WTC11 (cell line): Measurements from ENCODE around the gene PDLIM7. TPM values are rescaled to one million over a fixed set of nuclear protein-coding genes. Genes with fewer than 3 reads are reported as not detected.

ENCODE experiments used
- ATAC-seq: fragments of 200-7000 bp; cut with Tn5 transposase; 2 replicates; pipeline ENCODE4 v1.10.0; 2021; ENCODE audit warnings: mild to moderate bottlenecking, moderate library complexity
- CTCF ChIA-PET: fragments of 300-600 bp; sonication (Branson Sonifier 250); formaldehyde crosslinking; loops from one replicate; lab custom pipeline; 2021; ENCODE audit warnings: antibody characterized with exemption; lab: Charles Lee
- POLR2A ChIA-PET: fragments of 350-600 bp; sonication (Branson Sonifier 250); formaldehyde crosslinking; loops from one replicate; lab custom pipeline; 2021; ENCODE audit warnings: antibody characterized with exemption; lab: Charles Lee
- DNase-seq: peaks from one replicate; pipeline ENCODE4 v3.0.0; 2021; ENCODE audit warnings: low spot score
- H3K27ac Mint-ChIP-seq: 2 replicates; pipeline ENCODE4 v1.8.0; 2021; ENCODE audit warnings: mixed read lengths
- H3K27me3 Mint-ChIP-seq: 2 replicates; pipeline ENCODE4 v1.8.0; 2021; ENCODE audit warnings: low read depth, mild to moderate bottlenecking, moderate library complexity, mixed read lengths
- H3K36me3 Mint-ChIP-seq: 2 replicates; pipeline ENCODE4 v1.8.0; 2021; ENCODE audit warnings: mixed read lengths
- H3K4me1 Mint-ChIP-seq: 2 replicates; pipeline ENCODE4 v1.8.0; 2022; ENCODE audit warnings: mixed read lengths
- H3K4me3 Mint-ChIP-seq: 2 replicates; pipeline ENCODE4 v1.8.0; 2021; ENCODE audit warnings: mild to moderate bottlenecking, moderate library complexity, mixed read lengths
- H3K9me3 Mint-ChIP-seq: 2 replicates; pipeline ENCODE4 v1.8.0; 2021; ENCODE audit warnings: mixed read lengths
- ELF4 ChIP-seq: sonication (generic); formaldehyde crosslinking; IDR thresholded peaks from 2 replicates; pipeline ENCODE4 v1.8.1; 2022; ENCODE audit warnings: low read depth, mild to moderate bottlenecking, moderate library complexity, missing genetic modification reagents
- EMX1 ChIP-seq: fragments of 250-450 bp; sonication (Bioruptor Pico); IDR thresholded peaks from 2 replicates; pipeline ENCODE4 v1.8.0; 2021; ENCODE audit warnings: mild to moderate bottlenecking
- ETV6 ChIP-seq: sonication (generic); formaldehyde crosslinking; IDR thresholded peaks from 2 replicates; pipeline ENCODE4 v1.8.1; 2022; ENCODE audit warnings: mild to moderate bottlenecking, missing genetic modification reagents
- FOXK1 ChIP-seq: sonication (generic); formaldehyde crosslinking; IDR thresholded peaks from 2 replicates; pipeline ENCODE4 v1.8.0; 2022; ENCODE audit warnings: mild to moderate bottlenecking, moderate library complexity, missing genetic modification reagents
- FOXP1 ChIP-seq: sonication (generic); formaldehyde crosslinking; IDR thresholded peaks from 2 replicates; pipeline ENCODE4 v1.8.0; 2022; ENCODE audit warnings: missing genetic modification reagents, mild to moderate bottlenecking, moderate library complexity, borderline replicate concordance
- GABPB1 ChIP-seq: sonication (generic); formaldehyde crosslinking; IDR thresholded peaks from 2 replicates; pipeline ENCODE4 v1.8.1; 2023; ENCODE audit warnings: mild to moderate bottlenecking, missing genetic modification reagents
- GTF2I ChIP-seq: fragments of 250-450 bp; sonication (Bioruptor Pico); conservative IDR thresholded peaks from 2 replicates; pipeline ENCODE4 v1.4.0; 2021; ENCODE audit warnings: mild to moderate bottlenecking
- IRF2 ChIP-seq: sonication (generic); formaldehyde crosslinking; IDR thresholded peaks from 2 replicates; pipeline ENCODE4 v1.8.0; 2022; ENCODE audit warnings: low read depth, missing genetic modification reagents, borderline replicate concordance
- MXD4 ChIP-seq: fragments of 250-450 bp; sonication (Bioruptor Pico); IDR thresholded peaks from 2 replicates; pipeline ENCODE4 v1.8.0; 2021; ENCODE audit warnings: mild to moderate bottlenecking, moderate library complexity, borderline replicate concordance
- MYBL2 ChIP-seq: sonication (generic); formaldehyde crosslinking; IDR thresholded peaks from 2 replicates; pipeline ENCODE4 v1.8.1; 2023; ENCODE audit warnings: mild to moderate bottlenecking, moderate library complexity, missing genetic modification reagents
- NFYB ChIP-seq: sonication (generic); formaldehyde crosslinking; conservative IDR thresholded peaks from 2 replicates; pipeline ENCODE4 v1.8.0; 2022; ENCODE audit warnings: low read depth, missing genetic modification reagents
- NR2C2 ChIP-seq: sonication (generic); formaldehyde crosslinking; IDR thresholded peaks from 2 replicates; pipeline ENCODE4 v1.8.0; 2022; ENCODE audit warnings: mild to moderate bottlenecking, missing genetic modification reagents
- RELA ChIP-seq: sonication (generic); formaldehyde crosslinking; IDR thresholded peaks from 2 replicates; pipeline ENCODE4 v1.8.1; 2022; ENCODE audit warnings: missing genetic modification reagents, mild to moderate bottlenecking, borderline replicate concordance
- SMAD3 ChIP-seq: sonication (generic); formaldehyde crosslinking; IDR thresholded peaks from 2 replicates; pipeline ENCODE4 v1.8.0; 2022; ENCODE audit warnings: missing genetic modification reagents, mild to moderate bottlenecking, borderline replicate concordance
- SOX15 ChIP-seq: fragments of 250-450 bp; sonication (Bioruptor Pico); IDR thresholded peaks from 2 replicates; pipeline ENCODE4 v1.9.0; 2021; ENCODE audit warnings: mild to moderate bottlenecking
- ZNF232 ChIP-seq: sonication (generic); formaldehyde crosslinking; IDR thresholded peaks from 2 replicates; pipeline ENCODE4 v1.8.0; 2022; ENCODE audit warnings: mild to moderate bottlenecking, missing genetic modification reagents
- ZNF263 ChIP-seq: sonication (generic); formaldehyde crosslinking; IDR thresholded peaks from 2 replicates; pipeline ENCODE4 v1.8.1; 2022; ENCODE audit warnings: low read depth, mild to moderate bottlenecking, moderate library complexity, missing genetic modification reagents
- total RNA-seq: library from RNA; stranded (reverse); gene quantifications from 3 replicates; pipeline ENCODE4 v1.2.3, GENCODE V29; 2021
- TF ChIP-seq, protein P1 (sequence below): sonication (generic); formaldehyde crosslinking; IDR thresholded peaks from 2 replicates; pipeline ENCODE4 v1.8.1; 2022; ENCODE audit warnings: mild to moderate bottlenecking, moderate library complexity, missing genetic modification reagents
- TF ChIP-seq, protein P2 (sequence below): fragments of 250-450 bp; sonication (Bioruptor Pico); conservative IDR thresholded peaks from 2 replicates; pipeline ENCODE4 v1.9.0; 2021; ENCODE audit warnings: mild to moderate bottlenecking
- TF ChIP-seq, protein P3 (sequence below): sonication (generic); formaldehyde crosslinking; IDR thresholded peaks from 2 replicates; pipeline ENCODE4 v1.8.0; 2022; ENCODE audit warnings: mild to moderate bottlenecking, missing genetic modification reagents
- TF ChIP-seq, protein P4 (sequence below): sonication (generic); formaldehyde crosslinking; IDR thresholded peaks from 2 replicates; pipeline ENCODE4 v1.8.1; 2022; ENCODE audit warnings: low read depth, missing genetic modification reagents, borderline replicate concordance

The PDLIM7 gene
- total RNA-seq, 1 experiment from 2014 or later = 142 TPM

DNA sequence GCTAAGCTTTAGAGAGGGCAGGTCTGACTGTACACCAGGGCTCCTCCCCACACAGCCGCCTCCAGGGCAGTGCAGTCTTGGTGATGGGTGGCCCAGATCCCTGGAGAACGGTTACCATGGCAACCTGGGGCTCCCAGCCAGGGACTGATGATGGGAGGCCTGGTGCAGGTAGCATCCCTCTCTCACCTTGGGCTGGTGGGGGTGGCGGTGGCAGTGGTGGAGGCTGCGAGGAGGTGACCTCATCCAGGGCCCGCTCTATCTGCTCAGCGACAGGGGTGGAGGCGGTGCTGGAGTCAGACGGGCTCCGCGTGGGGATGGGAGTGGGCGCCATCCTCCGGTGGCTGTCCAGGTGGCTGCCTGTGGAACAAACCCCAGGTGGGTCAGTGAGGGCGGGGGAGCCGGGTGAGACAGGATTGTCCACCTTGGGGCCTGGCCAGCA is 38.5 kb downstream of the PDLIM7 start (continued):
- TF ChIP-seq ELF4 (CRISPR knock-in tag) (no peak), IRF2 (CRISPR knock-in tag) (no peak), ZNF232 (CRISPR knock-in tag) (no peak), SMAD3 (CRISPR knock-in tag) (no peak)
- TF ChIP-seq, protein P1, sequence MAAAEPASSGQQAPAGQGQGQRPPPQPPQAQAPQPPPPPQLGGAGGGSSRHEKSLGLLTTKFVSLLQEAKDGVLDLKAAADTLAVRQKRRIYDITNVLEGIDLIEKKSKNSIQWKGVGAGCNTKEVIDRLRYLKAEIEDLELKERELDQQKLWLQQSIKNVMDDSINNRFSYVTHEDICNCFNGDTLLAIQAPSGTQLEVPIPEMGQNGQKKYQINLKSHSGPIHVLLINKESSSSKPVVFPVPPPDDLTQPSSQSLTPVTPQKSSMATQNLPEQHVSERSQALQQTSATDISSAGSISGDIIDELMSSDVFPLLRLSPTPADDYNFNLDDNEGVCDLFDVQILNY = no peak

DNA sequence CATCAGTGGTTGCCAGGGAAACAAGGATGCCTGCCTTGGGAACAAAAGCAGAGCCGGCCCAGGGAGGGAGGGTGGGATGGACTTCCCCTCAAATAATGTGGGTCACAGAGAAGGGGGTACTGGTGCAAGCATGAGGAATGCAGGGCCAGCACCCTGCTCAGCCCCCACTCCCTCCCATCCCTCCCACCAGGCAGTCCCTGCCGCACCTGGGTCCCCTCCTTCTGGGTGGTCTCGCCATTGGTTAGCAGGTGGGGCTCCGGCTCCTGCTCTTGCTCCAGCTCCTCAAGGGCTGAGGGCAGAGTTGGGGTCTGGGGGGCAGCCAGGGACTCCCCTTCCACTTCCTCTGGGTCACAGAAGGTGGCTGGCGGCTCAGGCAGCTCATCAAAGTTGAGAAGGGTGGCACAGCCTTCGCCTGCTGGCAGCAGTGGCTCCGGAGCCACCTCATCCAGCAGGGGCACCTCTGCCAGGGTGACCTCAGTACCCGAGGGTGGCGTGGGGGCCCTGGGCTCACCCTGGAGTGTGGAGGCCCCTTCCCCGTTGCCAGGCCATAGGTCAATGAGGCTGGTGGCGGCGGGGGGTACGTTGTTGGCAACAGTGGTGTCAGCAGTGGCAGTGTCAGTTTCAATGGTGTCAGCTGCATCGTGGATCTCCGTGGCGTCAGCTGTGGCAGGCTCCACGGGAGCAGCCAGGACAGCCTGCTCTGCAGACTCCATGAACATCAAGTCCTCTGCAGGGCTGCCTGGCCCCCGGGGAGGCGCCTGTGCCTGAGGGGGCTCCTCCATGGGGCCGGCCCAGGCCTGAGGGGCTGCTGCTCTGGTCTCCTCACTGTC is 39.3 kb downstream of the PDLIM7 start:
- no peak overlapping the region for H3K4me3 Mint-ChIP-seq
- DNase-seq = no peak
- ATAC-seq = no peak
- TF ChIP-seq FOXK1 (CRISPR knock-in tag) (no peak), RELA (CRISPR knock-in tag) (peak; percentile 48; the same call in 1 of the 2 replicates)
- POLR2A ChIA-PET = interaction anchor here (1.0 to 2.1 kb wide), 8 partner anchors 10 to 87 kb away, joined by 3 to 12 read pairs (median 4); partner anchors contain the start of gene PDLIM7
- H3K4me1 Mint-ChIP-seq = peaks cover 19% of the 10 kb centered on the region
- H3K27ac Mint-ChIP-seq = no peak overlapping the region
- peaks cover 32% of the 10 kb centered on the region for H3K36me3 Mint-ChIP-seq
- peaks cover 3% of the 10 kb centered on the region for H3K27me3 Mint-ChIP-seq
- H3K9me3 Mint-ChIP-seq = no peaks in the 10 kb centered on the region
- CTCF ChIA-PET = interaction anchor here (0.6 to 7.2 kb wide), 40 partner anchors 8 to 920 kb away, joined by 3 to 175 read pairs (median 5); partner anchors contain the start of genes DBN1, DDX41, F12 and GRK6

DNA sequence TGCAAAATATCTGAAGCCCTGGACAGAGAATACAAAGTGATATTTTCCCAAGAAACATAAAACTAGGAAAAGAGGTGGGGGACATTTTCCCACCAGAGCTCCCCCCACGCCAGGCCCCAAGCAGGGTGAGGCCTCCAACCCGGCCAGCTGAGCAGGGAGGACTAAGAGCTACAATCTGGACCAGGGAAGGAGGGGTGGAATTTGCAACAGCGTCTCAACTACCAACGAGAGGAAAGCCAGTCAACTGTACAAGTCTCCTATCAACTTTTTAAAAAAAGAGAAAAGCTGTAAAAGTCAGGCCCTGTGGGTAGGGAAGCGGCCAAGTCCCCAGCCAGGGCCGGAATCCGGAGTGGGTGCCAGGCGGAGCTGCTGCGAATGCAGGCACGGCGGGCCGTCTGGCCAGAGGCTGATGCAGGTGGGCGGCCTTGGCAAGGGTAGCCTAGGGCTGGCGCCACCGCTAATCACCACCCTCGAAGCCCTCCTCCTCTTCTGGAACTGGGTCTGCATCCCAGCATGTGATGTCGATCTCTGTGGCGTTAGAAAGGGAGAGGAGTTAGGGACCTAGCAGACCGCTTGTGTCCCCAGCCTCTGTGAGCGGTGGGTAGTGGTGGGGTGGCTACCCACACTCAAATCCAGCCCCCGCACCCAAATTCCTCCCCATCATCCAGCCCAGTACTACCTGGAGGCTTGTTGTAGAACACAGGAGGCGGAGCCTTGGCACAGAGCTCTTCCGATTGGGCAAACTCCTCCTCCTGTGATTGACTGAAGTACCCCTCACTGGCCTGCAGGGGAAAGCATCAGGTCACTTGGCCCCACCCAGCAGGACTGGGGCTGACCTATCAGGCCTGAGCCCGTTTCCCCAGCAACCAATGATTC is 40.2 kb downstream of the PDLIM7 start:
- CTCF ChIA-PET = interaction anchor here (0.6 to 7.2 kb wide), 44 partner anchors 8 to 919 kb away, joined by 3 to 175 read pairs (median 5); partner anchors contain the start of genes DBN1, DDX41, F12 and GRK6
- H3K9me3 Mint-ChIP-seq = no peaks in the 10 kb centered on the region
- peaks cover 26% of the 10 kb centered on the region for H3K4me1 Mint-ChIP-seq
- H3K36me3 Mint-ChIP-seq = peaks cover 24% of the 10 kb centered on the region
- peaks cover 6% of the 10 kb centered on the region for H3K27me3 Mint-ChIP-seq
- POLR2A ChIA-PET = interaction anchor here (1.0 to 2.1 kb wide), 8 partner anchors 9 to 86 kb away, joined by 3 to 12 read pairs (median 4); partner anchors contain the start of gene PDLIM7
- peak; percentile 70 for ATAC-seq
- peak; percentile 93 for DNase-seq
- peak overlapping the region; percentile 99 for H3K27ac Mint-ChIP-seq
- H3K4me3 Mint-ChIP-seq = peak overlapping the region; percentile 50
- TF ChIP-seq EMX1 (CRISPR knock-in tag) (no peak), GTF2I (CRISPR knock-in tag) (no peak), ZNF232 (CRISPR knock-in tag) (no peak), RELA (CRISPR knock-in tag) (no peak), SOX15 (CRISPR knock-in tag) (no peak), MYBL2 (no peak), GABPB1 (CRISPR knock-in tag) (no peak), NFYB (CRISPR knock-in tag) (peak; percentile 69), FOXP1 (CRISPR knock-in tag) (no peak), ZNF263 (CRISPR knock-in tag) (no peak), MXD4 (CRISPR knock-in tag) (no peak), NR2C2 (CRISPR knock-in tag) (0 out of 2 replicates have a peak, but pooled peaks have one; percentile 18), ETV6 (CRISPR knock-in tag) (no peak)
- TF ChIP-seq, protein P2, sequence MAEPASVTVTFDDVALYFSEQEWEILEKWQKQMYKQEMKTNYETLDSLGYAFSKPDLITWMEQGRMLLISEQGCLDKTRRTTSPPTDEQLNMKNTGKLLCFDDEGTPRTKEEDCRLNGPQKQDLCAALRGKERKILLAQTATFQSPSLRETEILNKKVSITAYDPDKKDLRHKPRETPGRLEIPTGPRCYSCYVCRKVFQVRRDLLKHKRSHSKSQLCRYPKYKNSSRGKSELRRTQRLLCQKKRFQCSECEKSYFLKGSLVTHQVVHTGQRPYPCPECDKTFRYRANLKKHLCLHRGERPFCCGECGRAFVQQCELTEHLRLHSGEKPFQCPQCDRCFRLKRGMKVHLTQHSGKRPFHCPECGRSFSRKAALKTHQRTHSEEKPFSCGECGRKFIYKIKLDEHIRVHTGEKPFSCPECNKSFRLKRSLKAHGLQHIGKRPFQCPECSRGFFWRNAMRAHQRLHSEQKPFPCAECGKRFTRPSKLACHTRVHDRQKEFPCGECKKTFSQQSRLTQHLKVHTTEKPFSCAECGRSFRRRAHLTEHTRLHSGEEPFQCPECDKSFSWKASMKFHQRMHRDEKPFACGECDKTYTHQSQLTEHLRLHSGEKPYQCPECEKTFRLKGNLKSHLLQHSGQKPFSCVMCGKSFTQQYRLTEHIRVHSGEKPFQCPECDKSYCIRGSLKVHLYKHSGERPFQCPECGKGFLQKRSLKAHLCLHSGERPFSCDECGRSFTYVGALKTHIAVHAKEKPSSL (CRISPR knock-in tag) = no peak
- TF ChIP-seq, protein P3, sequence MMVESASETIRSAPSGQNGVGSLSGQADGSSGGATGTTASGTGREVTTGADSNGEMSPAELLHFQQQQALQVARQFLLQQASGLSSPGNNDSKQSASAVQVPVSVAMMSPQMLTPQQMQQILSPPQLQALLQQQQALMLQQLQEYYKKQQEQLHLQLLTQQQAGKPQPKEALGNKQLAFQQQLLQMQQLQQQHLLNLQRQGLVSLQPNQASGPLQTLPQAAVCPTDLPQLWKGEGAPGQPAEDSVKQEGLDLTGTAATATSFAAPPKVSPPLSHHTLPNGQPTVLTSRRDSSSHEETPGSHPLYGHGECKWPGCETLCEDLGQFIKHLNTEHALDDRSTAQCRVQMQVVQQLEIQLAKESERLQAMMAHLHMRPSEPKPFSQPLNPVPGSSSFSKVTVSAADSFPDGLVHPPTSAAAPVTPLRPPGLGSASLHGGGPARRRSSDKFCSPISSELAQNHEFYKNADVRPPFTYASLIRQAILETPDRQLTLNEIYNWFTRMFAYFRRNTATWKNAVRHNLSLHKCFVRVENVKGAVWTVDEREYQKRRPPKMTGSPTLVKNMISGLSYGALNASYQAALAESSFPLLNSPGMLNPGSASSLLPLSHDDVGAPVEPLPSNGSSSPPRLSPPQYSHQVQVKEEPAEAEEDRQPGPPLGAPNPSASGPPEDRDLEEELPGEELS (CRISPR knock-in tag) = no peak
- TF ChIP-seq, protein P4, sequence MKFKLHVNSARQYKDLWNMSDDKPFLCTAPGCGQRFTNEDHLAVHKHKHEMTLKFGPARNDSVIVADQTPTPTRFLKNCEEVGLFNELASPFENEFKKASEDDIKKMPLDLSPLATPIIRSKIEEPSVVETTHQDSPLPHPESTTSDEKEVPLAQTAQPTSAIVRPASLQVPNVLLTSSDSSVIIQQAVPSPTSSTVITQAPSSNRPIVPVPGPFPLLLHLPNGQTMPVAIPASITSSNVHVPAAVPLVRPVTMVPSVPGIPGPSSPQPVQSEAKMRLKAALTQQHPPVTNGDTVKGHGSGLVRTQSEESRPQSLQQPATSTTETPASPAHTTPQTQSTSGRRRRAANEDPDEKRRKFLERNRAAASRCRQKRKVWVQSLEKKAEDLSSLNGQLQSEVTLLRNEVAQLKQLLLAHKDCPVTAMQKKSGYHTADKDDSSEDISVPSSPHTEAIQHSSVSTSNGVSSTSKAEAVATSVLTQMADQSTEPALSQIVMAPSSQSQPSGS (CRISPR knock-in tag) = no peak
